Loucy (cell line): ENCODE data around the gene TXNDC16.

ENCODE experiments used
- H2AFZ ChIP-seq: fragments of 200-600 bp; sonication (generic); 2 replicates; pipeline ENCODE4 v1.6.0; 2016; ENCODE audit warnings: antibody characterized with exemption, mild to moderate bottlenecking, low read length, moderate library complexity
- H3F3A ChIP-seq: fragments of 200-600 bp; 2 replicates; pipeline ENCODE4 v1.6.0; 2016; ENCODE audit warnings: antibody characterized with exemption, low read depth, mild to moderate bottlenecking
- H3K27me3 ChIP-seq: fragments of 200-600 bp; sonication (generic); 2 replicates; pipeline ENCODE4 v1.6.1; 2014; ENCODE audit warnings: low read length, mild to moderate bottlenecking; ENCODE audit not compliant: insufficient read depth, poor library complexity, severe bottlenecking
- H3K36me3 ChIP-seq: fragments of 200-600 bp; sonication (generic); 2 replicates; pipeline ENCODE4 v1.6.1; 2016; ENCODE audit warnings: low read length; ENCODE audit not compliant: insufficient read depth
- H3K4me1 ChIP-seq: fragments of 200-600 bp; sonication (generic); 2 replicates; pipeline ENCODE4 v1.5.1; 2014; ENCODE audit warnings: low read length, mild to moderate bottlenecking; ENCODE audit not compliant: insufficient read depth, poor library complexity, severe bottlenecking
- H3K4me2 ChIP-seq: fragments of 200-600 bp; sonication (generic); 2 replicates; pipeline ENCODE4 v1.6.0; 2014; ENCODE audit warnings: antibody characterized with exemption, low read length, low read depth, mild to moderate bottlenecking; ENCODE audit not compliant: poor library complexity, severe bottlenecking
- H3K4me3 ChIP-seq: fragments of 200-600 bp; sonication (generic); 2 replicates; pipeline ENCODE4 v1.5.1; 2014; ENCODE audit warnings: low read length, mild to moderate bottlenecking, mixed read lengths; ENCODE audit not compliant: poor library complexity, severe bottlenecking
- H3K79me2 ChIP-seq: fragments of 200-600 bp; sonication (generic); 2 replicates; pipeline ENCODE4 v1.6.1; 2014; ENCODE audit warnings: low read length; ENCODE audit not compliant: insufficient read depth
- H3K9ac ChIP-seq: fragments of 200-600 bp; sonication (generic); 2 replicates; pipeline ENCODE4 v1.6.0; 2014; ENCODE audit warnings: mild to moderate bottlenecking, low read depth, low read length, moderate library complexity; ENCODE audit not compliant: poor library complexity, severe bottlenecking
- H3K9me2 ChIP-seq: fragments of 200-600 bp; sonication (generic); replicated peaks from 2 replicates; pipeline ENCODE4 v1.6.1; 2016; ENCODE audit warnings: low read depth, low read length, mixed read lengths
- H3K9me3 ChIP-seq: fragments of 200-600 bp; sonication (generic); 2 replicates; pipeline ENCODE4 v1.6.1; 2014; ENCODE audit warnings: mild to moderate bottlenecking, antibody characterized with exemption, low read length, low read depth; ENCODE audit not compliant: insufficient read depth
- H4K20me1 ChIP-seq: fragments of 200-600 bp; sonication (generic); 2 replicates; pipeline ENCODE4 v1.6.0; 2014; ENCODE audit warnings: antibody characterized with exemption, low read length, mild to moderate bottlenecking; ENCODE audit not compliant: insufficient read depth, poor library complexity, severe bottlenecking
- EZH2phosphoT487 ChIP-seq: fragments of 200-600 bp; IDR thresholded peaks from 2 replicates; pipeline ENCODE4 v1.6.1; 2018; ENCODE audit warnings: antibody characterized with exemption, mild to moderate bottlenecking, moderate library complexity, borderline replicate concordance
- TF ChIP-seq, protein P1 (sequence below): fragments of 200-600 bp; sonication (generic); conservative IDR thresholded peaks from 2 replicates; pipeline ENCODE4 v1.5.1; 2014; ENCODE audit warnings: mild to moderate bottlenecking, antibody characterized with exemption, low read length

Gene TXNDC16

DNA sequence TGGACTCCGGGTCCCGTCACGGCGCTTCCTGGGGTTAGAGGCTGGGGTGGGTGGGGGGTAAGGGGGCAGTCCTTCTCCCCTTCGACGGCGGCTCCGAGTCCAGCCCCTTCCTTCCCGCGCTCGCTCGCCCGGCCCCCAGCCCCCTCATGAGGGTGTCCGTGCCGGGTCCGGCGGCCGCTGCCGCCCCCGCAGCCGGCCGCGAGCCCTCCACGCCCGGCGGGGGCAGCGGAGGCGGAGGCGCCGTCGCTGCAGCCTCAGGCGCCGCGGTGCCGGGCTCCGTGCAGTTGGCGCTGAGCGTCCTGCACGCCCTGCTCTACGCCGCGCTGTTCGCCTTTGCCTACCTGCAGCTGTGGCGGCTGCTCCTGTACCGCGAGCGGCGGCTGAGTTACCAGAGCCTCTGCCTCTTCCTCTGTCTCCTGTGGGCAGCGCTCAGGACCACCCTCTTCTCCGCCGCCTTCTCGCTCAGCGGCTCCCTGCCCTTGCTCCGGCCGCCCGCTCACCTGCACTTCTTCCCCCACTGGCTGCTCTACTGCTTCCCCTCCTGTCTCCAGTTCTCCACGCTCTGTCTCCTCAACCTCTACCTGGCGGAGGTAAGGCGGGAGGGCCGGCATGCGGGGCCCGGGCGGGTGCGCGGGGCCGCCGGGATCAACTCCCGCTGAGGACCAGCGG lies 831 bp upstream of the TXNDC16 start:
- H3K79me2 ChIP-seq = peaks cover 46% of the 10 kb centered on the region
- no peaks in the 10 kb centered on the region for H3F3A ChIP-seq
- H3K36me3 ChIP-seq = no peaks in the 10 kb centered on the region
- TF ChIP-seq, protein P1, sequence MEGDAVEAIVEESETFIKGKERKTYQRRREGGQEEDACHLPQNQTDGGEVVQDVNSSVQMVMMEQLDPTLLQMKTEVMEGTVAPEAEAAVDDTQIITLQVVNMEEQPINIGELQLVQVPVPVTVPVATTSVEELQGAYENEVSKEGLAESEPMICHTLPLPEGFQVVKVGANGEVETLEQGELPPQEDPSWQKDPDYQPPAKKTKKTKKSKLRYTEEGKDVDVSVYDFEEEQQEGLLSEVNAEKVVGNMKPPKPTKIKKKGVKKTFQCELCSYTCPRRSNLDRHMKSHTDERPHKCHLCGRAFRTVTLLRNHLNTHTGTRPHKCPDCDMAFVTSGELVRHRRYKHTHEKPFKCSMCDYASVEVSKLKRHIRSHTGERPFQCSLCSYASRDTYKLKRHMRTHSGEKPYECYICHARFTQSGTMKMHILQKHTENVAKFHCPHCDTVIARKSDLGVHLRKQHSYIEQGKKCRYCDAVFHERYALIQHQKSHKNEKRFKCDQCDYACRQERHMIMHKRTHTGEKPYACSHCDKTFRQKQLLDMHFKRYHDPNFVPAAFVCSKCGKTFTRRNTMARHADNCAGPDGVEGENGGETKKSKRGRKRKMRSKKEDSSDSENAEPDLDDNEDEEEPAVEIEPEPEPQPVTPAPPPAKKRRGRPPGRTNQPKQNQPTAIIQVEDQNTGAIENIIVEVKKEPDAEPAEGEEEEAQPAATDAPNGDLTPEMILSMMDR = no peak
- TF ChIP-seq EZH2phosphoT487 = no peak
- no peaks in the 10 kb centered on the region for H3K27me3 ChIP-seq
- H3K4me1 ChIP-seq = peaks cover 52% of the 10 kb centered on the region
- H2AFZ ChIP-seq = peak overlapping the region; percentile 47
- peak overlapping the region; percentile 74 for H3K9ac ChIP-seq
- H3K9me3 ChIP-seq = no peaks in the 10 kb centered on the region
- H4K20me1 ChIP-seq = peaks cover 3% of the 10 kb centered on the region
- H3K4me3 ChIP-seq = peak overlapping the region; percentile 92
- H3K4me2 ChIP-seq = peak overlapping the region; percentile 96
- H3K9me2 ChIP-seq = no peaks in the 10 kb centered on the region

DNA sequence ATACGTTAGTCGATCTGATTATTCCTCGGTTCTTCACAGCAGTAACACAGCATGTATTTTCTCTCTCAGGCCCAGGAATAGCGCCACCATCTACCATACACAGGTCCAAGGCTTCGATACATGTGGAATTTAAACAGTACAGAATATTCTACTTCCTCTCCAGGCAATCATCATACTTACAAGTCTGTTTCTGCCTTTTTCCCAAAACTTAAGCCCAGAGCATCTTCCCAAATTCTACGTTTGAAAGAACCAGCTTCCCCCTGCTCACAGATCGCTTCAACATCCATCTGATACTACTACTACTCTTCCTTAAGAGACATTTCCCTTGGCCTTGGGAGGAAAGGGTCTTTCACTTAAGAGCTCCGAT lies 626 bp downstream of the TXNDC16 start:
- Histone ChIP-seq H3K4me1 (peaks cover 66% of the 10 kb centered on the region), H3K9ac (peak overlapping the region; percentile 86), H3K79me2 (peaks cover 52% of the 10 kb centered on the region), H3K9me2 (no peaks in the 10 kb centered on the region), H2AFZ (peak overlapping the region; percentile 94), H3K4me2 (peak overlapping the region; percentile 98), H3F3A (no peaks in the 10 kb centered on the region), H4K20me1 (peaks cover 3% of the 10 kb centered on the region), H3K9me3 (no peaks in the 10 kb centered on the region), H3K36me3 (no peaks in the 10 kb centered on the region), H3K27me3 (no peaks in the 10 kb centered on the region), H3K4me3 (peak overlapping the region; percentile 95)
- TF ChIP-seq, protein P1 = peak; percentile 56
- no peak for TF ChIP-seq EZH2phosphoT487

DNA sequence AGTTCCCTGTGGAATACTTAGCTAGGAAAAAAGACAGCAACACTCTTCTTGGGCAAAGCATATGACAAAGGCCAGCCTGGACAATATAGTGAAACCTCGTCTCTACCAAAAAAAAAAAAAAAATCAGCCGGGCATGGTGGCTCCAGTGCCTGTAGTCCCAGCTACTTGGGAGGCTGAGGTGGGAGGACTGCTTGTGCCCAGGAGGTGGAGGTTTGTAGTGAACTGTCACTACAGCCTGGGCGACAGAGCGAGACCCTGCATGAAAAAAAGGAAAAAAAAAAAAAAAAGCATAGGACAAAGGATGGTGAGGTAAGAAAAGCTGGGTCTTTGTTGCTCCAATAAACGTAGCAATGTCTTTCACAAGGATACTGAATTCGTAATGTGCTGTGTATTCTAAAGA lies 1.1 kb downstream of the TXNDC16 start:
- Histone ChIP-seq H4K20me1 (peaks cover 3% of the 10 kb centered on the region), H3K4me3 (peak overlapping the region; percentile 95), H3F3A (no peaks in the 10 kb centered on the region), H3K9me3 (no peaks in the 10 kb centered on the region), H3K36me3 (no peaks in the 10 kb centered on the region), H3K4me1 (peaks cover 66% of the 10 kb centered on the region), H3K4me2 (peak overlapping the region; percentile 98), H3K9me2 (no peaks in the 10 kb centered on the region), H2AFZ (peak overlapping the region; percentile 94), H3K9ac (peak overlapping the region; percentile 86), H3K79me2 (peaks cover 52% of the 10 kb centered on the region), H3K27me3 (no peaks in the 10 kb centered on the region)
- no peak for TF ChIP-seq EZH2phosphoT487
- TF ChIP-seq, protein P1 = no peak
